ENCODE results near the gene NPRL2.
"Not testable (repeated sequence)": the region's sequence is repeated elsewhere in the genome, so short reads cannot be mapped to it uniquely, and the experiment has no call there.

The NPRL2 gene

GRCh38 chr3:50326182-50326541 lies 24.4 kb downstream of the NPRL2 start:
- DNase-seq, result no peak

GRCh38 chr3:50325497-50326181 lies 24.9 kb downstream of the NPRL2 start:
- DNase-seq, result no peak

- no peak for DNase-seq
Observed at GRCh38 chr3:50325113-50325480, 25.5 kb downstream of the NPRL2 start.

- peak; percentile 63 for DNase-seq
Observed at GRCh38 chr3:50324351-50325112, 26.0 kb downstream of the NPRL2 start.

- no peak for DNase-seq
Observed at GRCh38 chr3:50323614-50324199, 26.9 kb downstream of the NPRL2 start.

- no peak for DNase-seq
Observed at GRCh38 chr3:50323092-50323600, 27.4 kb downstream of the NPRL2 start.

- no peak for DNase-seq
Observed at GRCh38 chr3:50322386-50323091, 28.0 kb downstream of the NPRL2 start, which contains the start of gene HYAL2. HYAL2 (minus strand) TSS chr3:50322745; CDS start chr3:50320489, 2,256 bp downstream.

- no peak for DNase-seq
Observed at GRCh38 chr3:50322115-50322385, 28.5 kb downstream of the NPRL2 start.

- peak; percentile 84 for DNase-seq
Observed at GRCh38 chr3:50321336-50322114, 29.1 kb downstream of the NPRL2 start.

- peak; percentile 59 for DNase-seq
Observed at GRCh38 chr3:50320853-50321335, 29.7 kb downstream of the NPRL2 start.

- no peak for DNase-seq
Observed at GRCh38 chr3:50319894-50320625, 30.5 kb downstream of the NPRL2 start.

GRCh38 chr3:50319181-50319893 lies 31.2 kb downstream of the NPRL2 start:
- no peak for DNase-seq

GRCh38 chr3:50318615-50319014 lies 32.0 kb downstream of the NPRL2 start:
- no peak for DNase-seq

GRCh38 chr3:50318163-50318562 lies 32.4 kb downstream of the NPRL2 start:
- DNase-seq, result no peak

GRCh38 chr3:50317300-50317699 lies 33.3 kb downstream of the NPRL2 start:
- no peak for DNase-seq

GRCh38 chr3:50316657-50317242 lies 33.8 kb downstream of the NPRL2 start:
- DNase-seq, result peak; percentile 65

- no peak for DNase-seq
Observed at GRCh38 chr3:50314816-50315215, 35.8 kb downstream of the NPRL2 start.

GRCh38 chr3:50314342-50314741 lies 36.2 kb downstream of the NPRL2 start:
- DNase-seq, result no peak

GRCh38 chr3:50312041-50312440 lies 38.5 kb downstream of the NPRL2 start:
- DNase-seq, result not testable (repeated sequence)

GRCh38 chr3:50304601-50305000 lies 46.0 kb downstream of the NPRL2 start:
- no peak for DNase-seq
